Psoas muscle (tissue), 8 donors: ENCODE data around the gene ZIC5. TPM values are rescaled to one million over a fixed set of nuclear protein-coding genes. Genes with fewer than 3 reads are reported as not detected.
"Not testable (repeated sequence)": the region's sequence is repeated elsewhere in the genome, so short reads cannot be mapped to it uniquely, and the experiment has no call there.

ENCODE experiments used
- ATAC-seq, 4 donors: fragments of 200-7000 bp; cut with Tn5 transposase; one replicate each; pipeline ENCODE4 v1.9.1; 2020; ENCODE audit warnings: moderate library complexity in 3 of 4, mild to moderate bottlenecking in 2 of 4
- DNase-seq, 2 donors: peaks; one replicate each; pipeline ENCODE4 v3.0.0-alpha.2; 2020
- H3K27ac ChIP-seq: fragments of 200-600 bp; one replicate; pipeline ENCODE4 v1.8.0; 2022
- H3K27me3 ChIP-seq, 3 donors: fragments of 200-600 bp in 1 of 3; one replicate each; pipeline versions ENCODE4 v1.6.1 to v1.8.0; 2013 to 2022; ENCODE audit warnings: low read length in 2 of 3, mild to moderate bottlenecking in 2 of 3, moderate library complexity in 1 of 3; ENCODE audit not compliant: insufficient read depth in 3 of 3
- H3K36me3 ChIP-seq, 2 donors: fragments of 200-600 bp in 1 of 2; one replicate each; pipeline versions ENCODE4 v1.6.1 to v1.8.0; 2013 to 2022; ENCODE audit warnings: low read depth in 1 of 2, mild to moderate bottlenecking in 1 of 2, moderate library complexity in 1 of 2; ENCODE audit not compliant: insufficient read depth in 1 of 2
- H3K4me1 ChIP-seq: fragments of 200-600 bp; one replicate; pipeline ENCODE4 v1.8.0; 2022
- H3K4me3 ChIP-seq: fragments of 200-600 bp; one replicate; pipeline ENCODE4 v1.8.0; 2022; ENCODE audit warnings: mild to moderate bottlenecking
- H3K9me3 ChIP-seq: fragments of 200-600 bp; one replicate; pipeline ENCODE4 v1.8.0; 2022
- CTCF ChIP-seq: fragments of 200-600 bp; IDR thresholded peaks from one replicate; pipeline ENCODE4 v1.8.0; 2022; ENCODE audit warnings: antibody characterized with exemption
- WGBS, 3 donors: extraction: QIAGEN DNeasy Blood & Tissue Kit; methylation state at CpG; one replicate each; pipeline versions ENCODE4 v1.1.6 to v1.1.7; 2013; 5-methylcytosine and 5-hydroxymethylcytosine counted together
- intact Hi-C, 2 donors: fragments of 100-400 bp; cut with DNase I; formaldehyde crosslinking; loops; one replicate each; pipeline versions ENCODE4 v1.11.0 to v1.14.2; 2022
- polyA plus RNA-seq, 3 donors: library from polyadenylated mRNA; stranded (reverse); fragments of 200-250 nt; gene quantifications; one replicate each; pipeline ENCODE4 v1.2.3, GENCODE V29; 2013
- total RNA-seq, 4 donors: library from RNA; stranded (reverse); fragmentation: NEBNext Ultra II Directional in 2 of 4; extraction: Animal tissue kit (Norgen Biotek cat#: 25700) in 2 of 4; gene quantifications; one replicate each; pipeline versions ENCODE4 v1.2.1 to v1.2.4, GENCODE V29; 2021 to 2023
- donor health status: healthy with polysubstance abuse.
- donor health status: DM: no; HTN: no; CAD: no; lungs with moderate emphysema.
- donor health status: Bipolar disorder and iron deficiency.
- donor health status: healthy.
- donor health status: DM: yes; HTN: yes; CAD: no.
- donor health status: DM: no; HTN: no; CAD: no.
- donor health status: DM: no; HTN: no; CAD: no.
- donor health status: DM: yes; HTN: yes; CAD: no.

Gene ZIC5
- total and polyA plus RNA-seq, 7 donors, result not detected

GRCh38 chr13:99955107-99955746 is 16.3 kb downstream of the ZIC5 start:
- H3K9me3 ChIP-seq, result no peaks in the 10 kb centered on the region
- ATAC-seq (no peak), DNase-seq (no peak)
- H3K27ac ChIP-seq, result no peak overlapping the region
- 44 to 49% (median 45%) methylated on average over 21 of the region's 21 CpGs for WGBS, 3 donors
- H3K4me1 ChIP-seq, result peaks cover 22% of the 10 kb centered on the region
- peaks cover 4 to 94% (median 53%) of the 10 kb centered on the region in 3 donors for H3K27me3 ChIP-seq
- TF ChIP-seq CTCF, result no peak
- H3K36me3 ChIP-seq, result no peaks in the 10 kb centered on the region
- intact Hi-C loops, result loop anchor here in 1 of 2 donors (5.0 kb wide), 1 partner anchor 42 kb away; no protein-coding TSS in a partner anchor
- H3K4me3 ChIP-seq, result no peak overlapping the region

- WGBS, 3 donors, result 58 to 65% (median 61%) methylated on average over 14 of the region's 14 CpGs
- no peak for DNase-seq
- H3K27ac ChIP-seq, result no peak overlapping the region
- intact Hi-C loops, result no loop called here
- H3K4me3 ChIP-seq, result no peak overlapping the region
- H3K27me3 ChIP-seq, result peaks cover under 1 to 85% (median 35%) of the 10 kb centered on the region in 3 donors
- no peaks in the 10 kb centered on the region for H3K36me3 ChIP-seq
- no peak for ATAC-seq
- TF ChIP-seq CTCF, result no peak
- no peaks in the 10 kb centered on the region for H3K9me3 ChIP-seq
- peaks cover 17% of the 10 kb centered on the region for H3K4me1 ChIP-seq
Observed at GRCh38 chr13:99953138-99953755, 18.3 kb downstream of the ZIC5 start.

GRCh38 chr13:99951666-99952065 is 19.9 kb downstream of the ZIC5 start:
- 88 to 100% (median 91%) methylated on average over 1 of the region's 1 CpG for WGBS, 3 donors
- ATAC-seq, H3K27ac ChIP-seq, DNase-seq, intact Hi-C loops, H3K4me1 ChIP-seq, H3K4me3 ChIP-seq, H3K36me3 ChIP-seq, H3K9me3 ChIP-seq: not testable (repeated sequence)
- peaks cover 0 to 85% (median 25%) of the 10 kb centered on the region in 3 donors for H3K27me3 ChIP-seq

- Histone ChIP-seq H3K9me3 (no peaks in the 10 kb centered on the region), H3K4me3 (no peak overlapping the region), H3K27ac (no peak overlapping the region), H3K4me1 (no peaks in the 10 kb centered on the region), H3K36me3 (no peaks in the 10 kb centered on the region), H3K27me3 (peaks cover 0 to 84% (median 12%) of the 10 kb centered on the region in 3 donors)
- no peak for TF ChIP-seq CTCF
- intact Hi-C loops, result no loop called here
- no peak for ATAC-seq
- WGBS, 3 donors, result 50 to 59% (median 52%) methylated on average over 8 of the region's 8 CpGs
- DNase-seq, result no peak
Observed at GRCh38 chr13:99949679-99950413, 21.7 kb downstream of the ZIC5 start.
